WTC11 (cell line): ENCODE measurements around the gene LHFPL4. TPM values are rescaled to one million over a fixed set of nuclear protein-coding genes. Genes with fewer than 3 reads are reported as not detected.

Source experiments
- ATAC-seq: fragments of 200-7000 bp; cut with Tn5 transposase; 2 replicates; pipeline ENCODE4 v1.10.0; 2021; ENCODE audit warnings: mild to moderate bottlenecking, moderate library complexity
- CTCF ChIA-PET: fragments of 300-600 bp; sonication (Branson Sonifier 250); formaldehyde crosslinking; loops from one replicate; lab custom pipeline; 2021; ENCODE audit warnings: antibody characterized with exemption; lab: Charles Lee
- POLR2A ChIA-PET: fragments of 350-600 bp; sonication (Branson Sonifier 250); formaldehyde crosslinking; loops from one replicate; lab custom pipeline; 2021; ENCODE audit warnings: antibody characterized with exemption; lab: Charles Lee
- DNase-seq: peaks from one replicate; pipeline ENCODE4 v3.0.0; 2021; ENCODE audit warnings: low spot score
- H3K27ac Mint-ChIP-seq: 2 replicates; pipeline ENCODE4 v1.8.0; 2021; ENCODE audit warnings: mixed read lengths
- H3K27me3 Mint-ChIP-seq: 2 replicates; pipeline ENCODE4 v1.8.0; 2021; ENCODE audit warnings: low read depth, mild to moderate bottlenecking, moderate library complexity, mixed read lengths
- H3K36me3 Mint-ChIP-seq: 2 replicates; pipeline ENCODE4 v1.8.0; 2021; ENCODE audit warnings: mixed read lengths
- H3K4me1 Mint-ChIP-seq: 2 replicates; pipeline ENCODE4 v1.8.0; 2022; ENCODE audit warnings: mixed read lengths
- H3K4me3 Mint-ChIP-seq: 2 replicates; pipeline ENCODE4 v1.8.0; 2021; ENCODE audit warnings: mild to moderate bottlenecking, moderate library complexity, mixed read lengths
- H3K9me3 Mint-ChIP-seq: 2 replicates; pipeline ENCODE4 v1.8.0; 2021; ENCODE audit warnings: mixed read lengths
- AFF4 ChIP-seq: sonication (generic); formaldehyde crosslinking; IDR thresholded peaks from 2 replicates; pipeline ENCODE4 v1.8.1; 2023; ENCODE audit warnings: mild to moderate bottlenecking, missing genetic modification reagents, borderline replicate concordance
- AR ChIP-seq: fragments of 250-450 bp; sonication (Bioruptor Pico); IDR thresholded peaks from 2 replicates; pipeline ENCODE4 v1.9.0; 2021; ENCODE audit warnings: mild to moderate bottlenecking
- ATF1 ChIP-seq: sonication (generic); formaldehyde crosslinking; IDR thresholded peaks from 2 replicates; pipeline ENCODE4 v1.8.1; 2023; ENCODE audit warnings: mild to moderate bottlenecking, moderate library complexity, missing genetic modification reagents
- CBFB ChIP-seq: sonication (generic); formaldehyde crosslinking; IDR thresholded peaks from 2 replicates; pipeline ENCODE4 v1.8.1; 2022; ENCODE audit warnings: mild to moderate bottlenecking, low read depth, missing genetic modification reagents
- CTCF ChIP-seq: fragments of 200-600 bp; IDR thresholded peaks from 2 replicates; pipeline ENCODE4 v1.8.0; 2022; ENCODE audit warnings: antibody characterized with exemption
- ESRRA ChIP-seq: sonication (generic); formaldehyde crosslinking; IDR thresholded peaks from 2 replicates; pipeline ENCODE4 v1.8.1; 2022; ENCODE audit warnings: mild to moderate bottlenecking, missing genetic modification reagents, borderline replicate concordance
- HMGA2 ChIP-seq: fragments of 250-450 bp; sonication (Bioruptor Pico); IDR thresholded peaks from 2 replicates; pipeline ENCODE4 v1.4.0; 2021; ENCODE audit warnings: mild to moderate bottlenecking, moderate library complexity
- MYBL2 ChIP-seq: sonication (generic); formaldehyde crosslinking; IDR thresholded peaks from 2 replicates; pipeline ENCODE4 v1.8.1; 2023; ENCODE audit warnings: mild to moderate bottlenecking, moderate library complexity, missing genetic modification reagents
- NFATC4 ChIP-seq: fragments of 250-450 bp; sonication (Bioruptor Pico); IDR thresholded peaks from 2 replicates; pipeline ENCODE4 v1.9.0; 2021; ENCODE audit warnings: mild to moderate bottlenecking
- NFYB ChIP-seq: sonication (generic); formaldehyde crosslinking; conservative IDR thresholded peaks from 2 replicates; pipeline ENCODE4 v1.8.0; 2022; ENCODE audit warnings: low read depth, missing genetic modification reagents
- PREB ChIP-seq: sonication (generic); formaldehyde crosslinking; IDR thresholded peaks from 2 replicates; pipeline ENCODE4 v1.8.1; 2022; ENCODE audit warnings: mild to moderate bottlenecking, missing genetic modification reagents, moderate library complexity, borderline replicate concordance
- SP1 ChIP-seq: sonication (generic); formaldehyde crosslinking; conservative IDR thresholded peaks from 2 replicates; pipeline ENCODE4 v1.8.1; 2022; ENCODE audit warnings: missing genetic modification reagents
- TEAD1 ChIP-seq: sonication (generic); formaldehyde crosslinking; IDR thresholded peaks from 2 replicates; pipeline ENCODE4 v1.8.0; 2022; ENCODE audit warnings: mild to moderate bottlenecking, missing genetic modification reagents
- ZMAT4 ChIP-seq: fragments of 250-450 bp; sonication (Bioruptor Pico); IDR thresholded peaks from 2 replicates; pipeline ENCODE4 v1.9.0; 2021; ENCODE audit warnings: mild to moderate bottlenecking
- ZNF219 ChIP-seq: sonication (generic); formaldehyde crosslinking; IDR thresholded peaks from 2 replicates; pipeline ENCODE4 v1.8.0; 2023; ENCODE audit warnings: missing genetic modification reagents, mild to moderate bottlenecking, borderline replicate concordance
- ZNF416 ChIP-seq: fragments of 250-450 bp; sonication (Bioruptor Pico); IDR thresholded peaks from 2 replicates; pipeline ENCODE4 v1.9.0; 2021; ENCODE audit warnings: mild to moderate bottlenecking, inconsistent platforms
- ZNF423 ChIP-seq: fragments of 250-450 bp; sonication (Bioruptor Pico); IDR thresholded peaks from 2 replicates; pipeline ENCODE4 v2.1.2; 2022; ENCODE audit warnings: mild to moderate bottlenecking, moderate library complexity
- ZNF671 ChIP-seq: fragments of 250-450 bp; sonication (Bioruptor Pico); IDR thresholded peaks from 2 replicates; pipeline ENCODE4 v1.8.0; 2021; ENCODE audit warnings: mild to moderate bottlenecking
- total RNA-seq: library from RNA; stranded (reverse); gene quantifications from 3 replicates; pipeline ENCODE4 v1.2.3, GENCODE V29; 2021
- TF ChIP-seq, protein P1 (sequence below): sonication (generic); formaldehyde crosslinking; IDR thresholded peaks from 2 replicates; pipeline ENCODE4 v1.8.1; 2023; ENCODE audit warnings: mild to moderate bottlenecking, missing genetic modification reagents, moderate library complexity
- TF ChIP-seq, protein P2 (sequence below): sonication (generic); formaldehyde crosslinking; IDR thresholded peaks from 2 replicates; pipeline ENCODE4 v1.8.0; 2022; ENCODE audit warnings: mild to moderate bottlenecking, missing genetic modification reagents
- TF ChIP-seq, protein P3 (sequence below): sonication (generic); formaldehyde crosslinking; conservative IDR thresholded peaks from 2 replicates; pipeline ENCODE4 v1.8.1; 2022; ENCODE audit warnings: mild to moderate bottlenecking, missing genetic modification reagents

The LHFPL4 gene
- total RNA-seq, 1 experiment from 2014 or later: 24.4 TPM

DNA sequence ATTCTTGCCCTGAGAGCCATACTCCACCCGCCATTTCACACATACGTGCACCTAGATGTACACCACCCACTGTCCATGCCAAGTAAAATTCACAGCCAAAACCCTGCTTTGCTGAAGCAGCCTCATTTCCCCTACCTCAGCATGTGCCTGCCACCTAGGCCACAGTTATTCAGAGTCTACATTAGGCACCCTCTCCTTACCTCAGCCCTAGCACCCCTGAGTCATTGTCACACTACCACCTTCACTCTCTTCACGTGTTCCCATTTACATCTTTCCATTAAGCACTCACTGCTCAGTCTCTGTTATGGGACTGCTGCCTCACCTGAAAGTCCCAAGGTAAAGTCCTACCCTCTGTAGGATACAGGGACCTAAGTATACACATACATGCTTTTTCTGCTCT lies 86.2 kb downstream of the LHFPL4 start (continued):
- TF ChIP-seq CTCF: no peak
- TF ChIP-seq NFATC4 (CRISPR knock-in tag): no peak
- no peak for TF ChIP-seq PREB (CRISPR knock-in tag)
- TF ChIP-seq ZNF671: no peak
- no peak for TF ChIP-seq AFF4
- no peak for TF ChIP-seq TEAD1 (CRISPR knock-in tag)

DNA sequence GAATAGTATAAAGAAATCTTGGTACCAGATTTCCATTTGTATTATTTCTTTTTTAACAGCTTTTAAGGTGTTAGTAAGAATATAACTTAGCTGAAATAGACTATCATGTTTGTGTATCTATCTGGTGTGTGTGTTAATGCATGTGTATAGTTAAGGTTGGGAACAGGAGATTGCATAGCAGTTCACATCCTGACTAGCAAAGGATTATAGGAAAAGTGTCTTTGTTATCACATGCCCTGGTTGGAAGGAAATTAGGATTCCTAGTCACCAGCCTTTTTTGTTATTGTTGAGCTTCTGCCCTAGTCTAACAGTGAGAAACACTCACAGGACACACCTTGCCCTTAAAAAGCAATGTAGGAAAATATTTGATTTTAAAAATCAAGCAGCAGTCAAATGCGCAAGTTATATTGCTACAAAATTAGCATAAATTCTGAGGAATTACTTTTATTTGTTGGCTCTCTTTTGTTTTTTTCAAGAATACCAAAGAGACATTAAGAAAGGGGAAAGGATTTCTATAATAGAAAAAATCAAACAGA lies 98.0 kb downstream of the LHFPL4 start:
- POLR2A ChIA-PET: no interaction called here

DNA sequence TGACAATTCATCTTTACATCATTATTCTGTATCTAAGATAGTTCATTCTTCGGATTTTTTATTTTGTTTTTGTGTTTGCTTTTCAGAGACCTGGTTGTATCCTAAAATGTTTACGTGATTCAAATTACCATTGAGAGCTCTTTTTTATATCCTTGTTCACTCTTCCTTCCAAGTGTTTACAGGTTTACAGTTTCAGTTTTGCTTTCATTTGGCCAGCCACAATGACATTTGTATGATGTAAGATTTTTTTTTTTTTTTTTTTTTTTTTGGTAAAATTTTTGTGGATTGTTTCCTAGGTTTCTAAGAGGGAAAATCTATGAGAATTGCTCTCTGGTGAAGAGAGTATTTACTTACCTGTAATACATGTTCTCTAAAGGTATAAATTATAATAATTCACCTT lies 101.2 kb downstream of the LHFPL4 start:
- Mint-ChIP-seq H3K9me3 (no peaks in the 10 kb centered on the region), H3K4me1 (no peaks in the 10 kb centered on the region), H3K4me3 (no peak overlapping the region), H3K27me3 (no peaks in the 10 kb centered on the region), H3K36me3 (peaks cover 78% of the 10 kb centered on the region), H3K27ac (no peak overlapping the region)
- DNase-seq: no peak
- ChIA-PET POLR2A (no interaction called here), CTCF (no interaction called here)
- ATAC-seq: no peak
- TF ChIP-seq, protein P1, sequence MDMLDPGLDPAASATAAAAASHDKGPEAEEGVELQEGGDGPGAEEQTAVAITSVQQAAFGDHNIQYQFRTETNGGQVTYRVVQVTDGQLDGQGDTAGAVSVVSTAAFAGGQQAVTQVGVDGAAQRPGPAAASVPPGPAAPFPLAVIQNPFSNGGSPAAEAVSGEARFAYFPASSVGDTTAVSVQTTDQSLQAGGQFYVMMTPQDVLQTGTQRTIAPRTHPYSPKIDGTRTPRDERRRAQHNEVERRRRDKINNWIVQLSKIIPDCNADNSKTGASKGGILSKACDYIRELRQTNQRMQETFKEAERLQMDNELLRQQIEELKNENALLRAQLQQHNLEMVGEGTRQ: no peak
- TF ChIP-seq ATF1 (CRISPR knock-in tag) (no peak), CBFB (no peak), ZNF416 (CRISPR knock-in tag) (no peak), ESRRA (no peak), HMGA2 (CRISPR knock-in tag) (no peak), MYBL2 (no peak), AR (CRISPR knock-in tag) (no peak), SP1 (CRISPR knock-in tag) (no peak), ZNF219 (CRISPR knock-in tag) (no peak), ZNF423 (no peak)
- TF ChIP-seq, protein P2, sequence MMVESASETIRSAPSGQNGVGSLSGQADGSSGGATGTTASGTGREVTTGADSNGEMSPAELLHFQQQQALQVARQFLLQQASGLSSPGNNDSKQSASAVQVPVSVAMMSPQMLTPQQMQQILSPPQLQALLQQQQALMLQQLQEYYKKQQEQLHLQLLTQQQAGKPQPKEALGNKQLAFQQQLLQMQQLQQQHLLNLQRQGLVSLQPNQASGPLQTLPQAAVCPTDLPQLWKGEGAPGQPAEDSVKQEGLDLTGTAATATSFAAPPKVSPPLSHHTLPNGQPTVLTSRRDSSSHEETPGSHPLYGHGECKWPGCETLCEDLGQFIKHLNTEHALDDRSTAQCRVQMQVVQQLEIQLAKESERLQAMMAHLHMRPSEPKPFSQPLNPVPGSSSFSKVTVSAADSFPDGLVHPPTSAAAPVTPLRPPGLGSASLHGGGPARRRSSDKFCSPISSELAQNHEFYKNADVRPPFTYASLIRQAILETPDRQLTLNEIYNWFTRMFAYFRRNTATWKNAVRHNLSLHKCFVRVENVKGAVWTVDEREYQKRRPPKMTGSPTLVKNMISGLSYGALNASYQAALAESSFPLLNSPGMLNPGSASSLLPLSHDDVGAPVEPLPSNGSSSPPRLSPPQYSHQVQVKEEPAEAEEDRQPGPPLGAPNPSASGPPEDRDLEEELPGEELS (CRISPR knock-in tag): no peak
- TF ChIP-seq, protein P3, sequence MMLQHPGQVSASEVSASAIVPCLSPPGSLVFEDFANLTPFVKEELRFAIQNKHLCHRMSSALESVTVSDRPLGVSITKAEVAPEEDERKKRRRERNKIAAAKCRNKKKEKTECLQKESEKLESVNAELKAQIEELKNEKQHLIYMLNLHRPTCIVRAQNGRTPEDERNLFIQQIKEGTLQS (CRISPR knock-in tag): no peak

More for the DNA sequence above, 98.0 kb downstream of the LHFPL4 start:
- ATAC-seq (no peak), DNase-seq (no peak)
- no peaks in the 10 kb centered on the region for H3K4me1 Mint-ChIP-seq
- no peak overlapping the region for H3K4me3 Mint-ChIP-seq
- peaks cover 59% of the 10 kb centered on the region for H3K36me3 Mint-ChIP-seq
- no peaks in the 10 kb centered on the region for H3K9me3 Mint-ChIP-seq
- no peak for TF ChIP-seq NFYB (CRISPR knock-in tag)
- no peak for TF ChIP-seq ZMAT4 (CRISPR knock-in tag)
- TF ChIP-seq, all 79 proteins: peak for 0
- no peak overlapping the region for H3K27ac Mint-ChIP-seq
- CTCF ChIA-PET: interaction anchor here (0.5 to 1.2 kb wide), 2 partner anchors 10 to 48 kb away, joined by 3 to 6 read pairs; no protein-coding TSS in a partner anchor
- no peaks in the 10 kb centered on the region for H3K27me3 Mint-ChIP-seq
